H1 (cell line): ENCODE results near the gene EIPR1. TPM values are rescaled to one million over a fixed set of nuclear protein-coding genes. Genes with fewer than 3 reads are reported as not detected.

Experiments
- CTCF ChIA-PET: fragments of 300-600 bp; sonication (Branson Sonifier 250); formaldehyde crosslinking; loops from one replicate; lab custom pipeline; 2021; ENCODE audit not compliant: partially characterized antibody; lab: Charles Lee
- POLR2A ChIA-PET: fragments of 300-600 bp; sonication (Branson Sonifier 250); formaldehyde crosslinking; loops from one replicate; lab custom pipeline; 2021; ENCODE audit warnings: inconsistent platforms; ENCODE audit not compliant: partially characterized antibody; lab: Charles Lee
- DNase-seq, 2 experiments: peaks; one replicate each; pipeline versions ENCODE4 v3.0.0 to v3.0.0-alpha.2; 2010 to 2022; ENCODE audit warnings: low spot score in 2 of 2, low read depth in 1 of 2, mixed read lengths in 1 of 2
- FAIRE-seq: peaks from 2 replicates; lab custom pipeline; 2011; peaks lifted over from hg19 to GRCh38; lab: Jason Lieb, UNC
- H2AFZ ChIP-seq: 2 replicates; pipeline ENCODE4 v1.8.1; 2012; ENCODE audit warnings: low read length, inconsistent platforms
- H2AK5ac ChIP-seq: 2 replicates; pipeline ENCODE4 v1.6.1; 2013; ENCODE audit warnings: low read depth, low read length
- H2BK120ac ChIP-seq: replicated peaks from 2 replicates; pipeline ENCODE3; 2013; ENCODE audit warnings: low read depth, low read length, inconsistent platforms
- H2BK12ac ChIP-seq: 2 replicates; pipeline ENCODE4 v1.6.1; 2013; ENCODE audit warnings: low read depth, low read length
- H2BK15ac ChIP-seq: 2 replicates; pipeline ENCODE4 v1.6.1; 2013; ENCODE audit warnings: low read length
- H2BK20ac ChIP-seq: 2 replicates; pipeline ENCODE4 v1.6.1; 2013; ENCODE audit warnings: low read length
- H2BK5ac ChIP-seq: 2 replicates; pipeline ENCODE4 v1.6.1; 2013; ENCODE audit warnings: low read depth, low read length
- H3K14ac ChIP-seq: 2 replicates; pipeline ENCODE4 v1.6.1; 2013; ENCODE audit warnings: inconsistent platforms; ENCODE audit not compliant: insufficient read length
- H3K18ac ChIP-seq: 2 replicates; pipeline ENCODE4 v1.6.1; 2013; ENCODE audit warnings: low read length; ENCODE audit errors: extremely low read depth
- H3K23ac ChIP-seq: 2 replicates; pipeline ENCODE4 v1.6.1; 2013; ENCODE audit warnings: inconsistent platforms; ENCODE audit not compliant: insufficient read length
- H3K23me2 ChIP-seq: 2 replicates; pipeline ENCODE4 v1.6.1; 2013; ENCODE audit warnings: low read depth, low read length
- H3K27ac ChIP-seq: 2 replicates; pipeline ENCODE4 v1.6.1; 2011; ENCODE audit warnings: low read depth, low read length, inconsistent platforms
- H3K27me3 ChIP-seq, 4 experiments: replicated peaks in 1 of 4; 1 replicate in 1 of 4; 2 replicates in 3 of 4; pipeline versions ENCODE4 v1.6.1 to v1.8.1; 2011 to 2013; ENCODE audit warnings: low read length in 3 of 4, mild to moderate bottlenecking in 3 of 4, inconsistent platforms in 2 of 4, mixed read lengths in 2 of 4, moderate library complexity in 1 of 4; ENCODE audit not compliant: control insufficient read depth in 3 of 4, insufficient read depth in 3 of 4; ENCODE audit errors: extremely low read depth in 1 of 4
- H3K36me3 ChIP-seq, 4 experiments: 2 replicates each; pipeline versions ENCODE4 v1.6.1 to v1.8.1; 2011 to 2013; ENCODE audit warnings: mild to moderate bottlenecking in 4 of 4, low read length in 3 of 4, moderate library complexity in 2 of 4, control low read depth in 1 of 4, inconsistent platforms in 1 of 4; ENCODE audit not compliant: insufficient read depth in 4 of 4, control insufficient read depth in 2 of 4
- H3K4ac ChIP-seq: replicated peaks from 2 replicates; pipeline ENCODE3; 2013; ENCODE audit warnings: low read length, low read depth, mixed read lengths, inconsistent platforms; ENCODE audit not compliant: insufficient read length
- H3K4me1 ChIP-seq, 4 experiments: replicated peaks in 1 of 4; 1 replicate in 1 of 4; 2 replicates in 3 of 4; pipeline versions ENCODE4 v1.6.1 to v1.8.1; 2011 to 2013; ENCODE audit warnings: low read length in 3 of 4, inconsistent platforms in 2 of 4, mixed read lengths in 1 of 4; ENCODE audit not compliant: insufficient read depth in 4 of 4, control insufficient read depth in 3 of 4
- H3K4me2 ChIP-seq, 2 experiments: 2 replicates each; pipeline versions ENCODE4 v1.6.1 to v1.8.1; 2011 to 2013; ENCODE audit warnings: low read depth in 2 of 2, low read length in 2 of 2, control low read depth in 1 of 2, inconsistent platforms in 1 of 2, mild to moderate bottlenecking in 1 of 2; ENCODE audit not compliant: insufficient read depth in 1 of 2
- H3K4me3 ChIP-seq, 4 experiments: fragments of 200-600, 300-600 bp in 1 of 4; sonication (generic), shearing (Covaris generic), sonication (Bioruptor Twin) in 1 of 4; 2 replicates each; pipeline versions ENCODE4 v1.5.1 to v1.8.1; 2011 to 2016; ENCODE audit warnings: low read length in 4 of 4, low read depth in 3 of 4, control low read depth in 2 of 4, inconsistent platforms in 2 of 4, mild to moderate bottlenecking in 2 of 4, mixed read lengths in 1 of 4, moderate library complexity in 1 of 4; ENCODE audit not compliant: insufficient read depth in 2 of 4; ENCODE audit errors: extremely low read depth in 1 of 4
- H3K56ac ChIP-seq: replicated peaks from 2 replicates; pipeline ENCODE3; 2013; ENCODE audit warnings: low read depth, mild to moderate bottlenecking, mixed read lengths, low read length, inconsistent platforms; ENCODE audit not compliant: insufficient read length
- H3K79me1 ChIP-seq: 2 replicates; pipeline ENCODE4 v1.6.1; 2013; ENCODE audit warnings: low read depth, low read length, control low read depth
- H3K79me2 ChIP-seq, 2 experiments: 2 replicates each; pipeline versions ENCODE4 v1.6.1 to v1.8.1; 2012 to 2013; ENCODE audit warnings: low read length in 2 of 2, mild to moderate bottlenecking in 2 of 2, inconsistent platforms in 1 of 2; ENCODE audit not compliant: insufficient read depth in 2 of 2, control insufficient read depth in 1 of 2
- H3K9ac ChIP-seq, 4 experiments: replicated peaks in 1 of 4; 1 replicate in 1 of 4; 2 replicates in 3 of 4; pipeline versions ENCODE4 v1.6.1 to v1.8.1; 2011 to 2013; ENCODE audit warnings: low read depth in 3 of 4, low read length in 3 of 4, control low read depth in 2 of 4, mild to moderate bottlenecking in 2 of 4, moderate library complexity in 2 of 4, inconsistent platforms in 1 of 4; ENCODE audit errors: extremely low read depth in 1 of 4
- H3K9me3 ChIP-seq, 2 experiments: 2 replicates each; pipeline versions ENCODE4 v1.6.1 to v1.8.1; 2012 to 2013; ENCODE audit warnings: mild to moderate bottlenecking in 2 of 2, moderate library complexity in 2 of 2, control low read depth in 1 of 2, inconsistent platforms in 1 of 2, low read depth in 1 of 2, low read length in 1 of 2, mixed read lengths in 1 of 2; ENCODE audit not compliant: insufficient read depth in 2 of 2
- H4K20me1 ChIP-seq, 2 experiments: replicated peaks in 1 of 2; 2 replicates each; pipeline versions ENCODE3 to v1.8.1; 2011 to 2013; ENCODE audit warnings: inconsistent platforms in 2 of 2, low read length in 2 of 2, mild to moderate bottlenecking in 1 of 2; ENCODE audit not compliant: insufficient read depth in 2 of 2, control insufficient read depth in 1 of 2
- H4K5ac ChIP-seq: 2 replicates; pipeline ENCODE4 v1.6.1; 2013; ENCODE audit warnings: low read length, low read depth, mixed read lengths, inconsistent platforms; ENCODE audit not compliant: insufficient read length
- H4K8ac ChIP-seq: 2 replicates; pipeline ENCODE4 v1.8.0; 2013; ENCODE audit warnings: mild to moderate bottlenecking, moderate library complexity, low read length, inconsistent platforms; ENCODE audit not compliant: insufficient read depth; ENCODE audit errors: extremely low read depth
- H4K91ac ChIP-seq: replicated peaks from 2 replicates; pipeline ENCODE3; 2013; ENCODE audit warnings: low read length, mixed read lengths, inconsistent platforms; ENCODE audit not compliant: insufficient read length
- ASH2L ChIP-seq: fragments of 200-600, 300-600 bp; sonication (generic); IDR thresholded peaks from one replicate; pipeline ENCODE4 v1.7.1; 2017; ENCODE audit warnings: low read length
- CBX5 ChIP-seq: fragments of 300-800, 300-1000 bp; sonication (generic); IDR thresholded peaks from 2 replicates; pipeline ENCODE4 v1.7.1; 2016; ENCODE audit warnings: antibody characterized with exemption, low read length, low read depth
- CHD2 ChIP-seq: IDR thresholded peaks from 2 replicates; pipeline ENCODE4 v1.6.1; 2012; ENCODE audit warnings: low read length, improper control_type of control experiment
- CREB1 ChIP-seq: IDR thresholded peaks from 2 replicates; pipeline ENCODE4 v1.6.1; 2012; ENCODE audit warnings: inconsistent platforms
- EGR1 ChIP-seq: IDR thresholded peaks from 2 replicates; pipeline ENCODE4 v1.6.1; 2011; ENCODE audit warnings: low read depth, low read length, borderline replicate concordance
- EZH2 ChIP-seq: fragments of 200-600 bp; sonication (generic); IDR thresholded peaks from 2 replicates; pipeline ENCODE4 v1.7.1; 2012; ENCODE audit warnings: low read depth, mild to moderate bottlenecking, moderate library complexity, low read length, inconsistent platforms; ENCODE audit not compliant: severe bottlenecking
- GTF2F1 ChIP-seq: IDR thresholded peaks from 2 replicates; pipeline ENCODE4 v1.6.1; 2012; ENCODE audit warnings: low read depth, low read length, improper control_type of control experiment, borderline replicate concordance
- KDM4A ChIP-seq: IDR thresholded peaks from one replicate; pipeline ENCODE4 v1.7.1; 2012; ENCODE audit warnings: low read depth, mild to moderate bottlenecking, moderate library complexity, low read length, inconsistent platforms; ENCODE audit not compliant: severe bottlenecking
- NRF1 ChIP-seq: IDR thresholded peaks from 2 replicates; pipeline ENCODE4 v1.6.1; 2011; ENCODE audit warnings: mild to moderate bottlenecking, low read depth, low read length, improper control_type of control experiment
- POLR2AphosphoS5 ChIP-seq: IDR thresholded peaks from 2 replicates; pipeline ENCODE4 v1.6.1; 2011; ENCODE audit warnings: low read depth, low read length
- RAD21 ChIP-seq, 2 experiments: IDR thresholded peaks in 1 of 2; conservative IDR thresholded peaks in 1 of 2; 2 replicates each; pipeline ENCODE4 v1.6.1; 2011; ENCODE audit warnings: low read depth in 2 of 2, low read length in 2 of 2, improper control_type of control experiment in 1 of 2, inconsistent platforms in 1 of 2, mild to moderate bottlenecking in 1 of 2, moderate library complexity in 1 of 2
- SAP30 ChIP-seq: fragments of 300-600 bp; sonication (generic); IDR thresholded peaks from 2 replicates; pipeline ENCODE4 v1.7.1; 2012; ENCODE audit warnings: low read length, moderate library complexity, mild to moderate bottlenecking, inconsistent platforms; ENCODE audit not compliant: insufficient read depth, insufficient replicate concordance
- SP2 ChIP-seq: IDR thresholded peaks from 2 replicates; pipeline ENCODE4 v1.6.1; 2012; ENCODE audit warnings: mild to moderate bottlenecking, low read length, inconsistent platforms
- WGBS, 2 experiments: shearing (Covaris generic) in 1 of 2; methylation state at CpG; one replicate each; pipeline versions ENCODE4 v1.1.6 to v1.1.7; 2013 to 2015; ENCODE audit warnings: low lambda C conversion rate in 2 of 2, mixed read lengths in 2 of 2, inconsistent platforms in 1 of 2, low coverage in 1 of 2, missing lambda C conversion rate in 1 of 2; ENCODE audit not compliant: insufficient replicate concordance in 2 of 2, insufficient coverage in 1 of 2, insufficient read length in 1 of 2; ENCODE audit errors: extremely low coverage in 1 of 2, missing lambda C conversion rate in 1 of 2; 5-methylcytosine and 5-hydroxymethylcytosine counted together
- polyA plus RNA-seq, 7 experiments: library from polyadenylated mRNA; depleted of rRNA in 3 of 7; stranded (reverse) in 5 of 7; unstranded in 2 of 7; fragments of >200 nt in 5 of 7; fragments of 200-250 nt in 2 of 7; gene quantifications; 1 replicate in 5 of 7; 2 replicates in 1 of 7; 4 replicates in 1 of 7; pipeline versions ENCODE4 v1.2.1 to v1.2.3, GENCODE V29; 2011 to 2013; ENCODE audit warnings: missing spikeins in 2 of 7, mixed read lengths in 2 of 7
- total RNA-seq: library from RNA; stranded (reverse); fragmentation: NEBNext Ultra II Directional; extraction: Animal tissue kit (Norgen Biotek cat#: 25700); gene quantifications from 2 replicates; pipeline ENCODE4 v1.2.1, GENCODE V29; 2021

EIPR1 gene
- total and polyA plus RNA-seq, 2 of the 8 experiments (the other 6 are each of a cell fraction or from before 2014, with no cell fraction given) = 26.3 to 56.4 TPM

- Histone ChIP-seq H4K8ac (no peak overlapping the region), H3K36me3 (no peaks in the 10 kb centered on the region), H3K4ac (no peak overlapping the region), H2BK5ac (no peak overlapping the region), H2BK15ac (no peak overlapping the region), H4K5ac (no peak overlapping the region), H3K14ac (no peak overlapping the region), H2AFZ (no peak overlapping the region), H2BK12ac (no peak overlapping the region), H3K4me3 (no peak overlapping the region), H2BK20ac (no peak overlapping the region), H3K9me3 (no peaks in the 10 kb centered on the region), H3K23me2 (no peaks in the 10 kb centered on the region), H3K27me3 (no peaks in the 10 kb centered on the region), H2AK5ac (no peak overlapping the region), H2BK120ac (no peak overlapping the region), H3K9ac (no peak overlapping the region), H4K20me1 (peaks cover 0 to 2% of the 10 kb centered on the region in 2 experiments), H3K27ac (no peak overlapping the region), H3K4me1 (peaks cover 0 to 6% (median 0%) of the 10 kb centered on the region in 4 experiments; a peak in 3 of 7 replicates), H3K4me2 (no peak overlapping the region), H3K79me1 (peaks cover 2% of the 10 kb centered on the region; the same call in 1 of the 2 replicates), H3K18ac (no peak overlapping the region), H3K79me2 (peaks cover 0 to 7% of the 10 kb centered on the region in 2 experiments; a peak in 1 of 4 replicates), H3K56ac (no peak overlapping the region), H3K23ac (no peak overlapping the region), H4K91ac (no peak overlapping the region)
- no peak for DNase-seq
- CTCF ChIA-PET = interaction anchor here (0.9 to 1.4 kb wide), 3 partner anchors 25 to 99 kb away, joined by 3 to 4 read pairs (median 4); no protein-coding TSS in a partner anchor
- POLR2A ChIA-PET = no interaction called here
- no peak for FAIRE-seq
- WGBS, 2 experiments = 91% methylated on average over 16 of the region's 16 CpGs; no CpG with 5 or more reads in 1 of the 2 experiments
- TF ChIP-seq SP2 (no peak), POLR2AphosphoS5 (no peak), CHD2 (no peak), KDM4A (no peak), EZH2 (no peak), CREB1 (no peak), ASH2L (no peak), CBX5 (no peak), EGR1 (no peak), RAD21 (IDR thresholded peaks at IDR 0.05 in 1 of 2, conservative IDR thresholded peaks at IDR 0.05 in 1 of 2; ENCODE audit: low read depth in 2 of 2, low read length in 2 of 2) (no peak), SAP30 (no peak), GTF2F1 (no peak), NRF1 (no peak)
These were observed 99.7 kb downstream of the EIPR1 start for GRCh38 chr2:3277748-3278520.
